Posterior cingulate gyrus (tissue), 11 donors: ENCODE data around the gene RILPL1.
"Not testable (repeated sequence)": the region's sequence is repeated elsewhere in the genome, so short reads cannot be mapped to it uniquely, and the experiment has no call there.

Source experiments
- DNase-seq, 10 donors: peaks; one replicate each; pipeline versions ENCODE4 v3.0.0 to v3.0.0-alpha.2; 2020 to 2021; ENCODE audit warnings: mixed read lengths in 3 of 10
- intact Hi-C: fragments of 100-400 bp; cut with DNase I; formaldehyde crosslinking; loops from one replicate; pipeline ENCODE4 v1.15.1; 2023

RILPL1 gene

GRCh38 chr12:123532019-123532418 is 1.5 kb downstream of the RILPL1 start:
- DNase-seq, result no peak
- intact Hi-C loops, result loop anchor here (5.0 to 10.0 kb wide), 2 partner anchors 50 to 147 kb away; partner anchors contain the start of genes KMT5A and TMED2

- DNase-seq, result peak in 1 of 10 donors; percentile 84
- intact Hi-C loops, result loop anchor here (5.0 to 10.0 kb wide), 2 partner anchors 51 to 146 kb away; partner anchors contain the start of genes KMT5A and TMED2
Observed at GRCh38 chr12:123531091-123531490, 2.4 kb downstream of the RILPL1 start.

GRCh38 chr12:123530668-123531067 is 2.9 kb downstream of the RILPL1 start:
- no peak for DNase-seq
- intact Hi-C loops, result loop anchor here (5.0 to 10.0 kb wide), 2 partner anchors 52 to 146 kb away; partner anchors contain the start of genes KMT5A and TMED2

- intact Hi-C loops, result loop anchor here (5.0 to 10.0 kb wide), 2 partner anchors 53 to 145 kb away; partner anchors contain the start of genes KMT5A and TMED2
- no peak for DNase-seq
Observed at GRCh38 chr12:123529686-123530085, 3.8 kb downstream of the RILPL1 start.

GRCh38 chr12:123528858-123529257 is 4.7 kb downstream of the RILPL1 start:
- no peak for DNase-seq
- intact Hi-C loops, result no loop called here

- DNase-seq, result no peak
- intact Hi-C loops, result no loop called here
Observed at GRCh38 chr12:123526542-123527080, 6.9 kb downstream of the RILPL1 start.

GRCh38 chr12:123524378-123524777 is 9.1 kb downstream of the RILPL1 start:
- DNase-seq, result peak in 1 of 10 donors; percentile 5
- intact Hi-C loops, result no loop called here

- intact Hi-C loops, result no loop called here
- DNase-seq, result peak in 2 of 10 donors; percentile 55 to 78
Observed at GRCh38 chr12:123523518-123523917, 10.0 kb downstream of the RILPL1 start.

- intact Hi-C loops, result no loop called here
- DNase-seq, result no peak
Observed at GRCh38 chr12:123522164-123522563, 11.4 kb downstream of the RILPL1 start.

GRCh38 chr12:123520567-123521474 is 12.7 kb downstream of the RILPL1 start:
- no peak for DNase-seq
- intact Hi-C loops, result no loop called here

GRCh38 chr12:123519141-123520001 is 14.1 kb downstream of the RILPL1 start:
- intact Hi-C loops, result no loop called here
- DNase-seq, result peak in 7 of 10 donors; percentile 17 to 88 (median 52)

- intact Hi-C loops, result no loop called here
- no peak for DNase-seq
Observed at GRCh38 chr12:123516216-123516780, 17.2 kb downstream of the RILPL1 start.

- intact Hi-C loops, DNase-seq: not testable (repeated sequence)
Observed at GRCh38 chr12:123514582-123515221, 18.8 kb downstream of the RILPL1 start.

- intact Hi-C loops, result no loop called here
Observed at GRCh38 chr12:123513805-123514204, 19.7 kb downstream of the RILPL1 start.

GRCh38 chr12:123512838-123513665 is 20.5 kb downstream of the RILPL1 start:
- intact Hi-C loops, result no loop called here
- no peak for DNase-seq

More at GRCh38 chr12:123513805-123514204, 19.7 kb downstream of the RILPL1 start:
- DNase-seq, result peak in 1 of 10 donors; percentile 41

GRCh38 chr12:123506843-123507236 is 26.7 kb downstream of the RILPL1 start:
- intact Hi-C loops, result no loop called here
- DNase-seq, result no peak

- intact Hi-C loops, result no loop called here
Observed at GRCh38 chr12:123506059-123506842, 27.3 kb downstream of the RILPL1 start.

GRCh38 chr12:123502163-123502704 is 31.3 kb downstream of the RILPL1 start:
- peak in 3 of 10 donors; percentile 51 to 87 (median 81) for DNase-seq
- intact Hi-C loops, result no loop called here

More at GRCh38 chr12:123506059-123506842, 27.3 kb downstream of the RILPL1 start:
- DNase-seq, result no peak
